ENCODE measurements around the gene SLC4A2.

GRCh38 chr7:151010037-151010306 is 49.4 kb upstream of the SLC4A2 start:
- no peak for TF ChIP-seq POU6F1 (CRISPR knock-in tag; IDR thresholded peaks at IDR 0.05; ENCODE audit: borderline replicate concordance, low read depth)
- TF ChIP-seq CREB5 (CRISPR knock-in tag; IDR thresholded peaks at IDR 0.05; ENCODE audit: low read depth) = no peak
- TF ChIP-seq ZFP30 (CRISPR knock-in tag; IDR thresholded peaks at IDR 0.05) = no peak
- TF ChIP-seq SNAI2 (CRISPR knock-in tag; IDR thresholded peaks at IDR 0.05) = no peak
- TF ChIP-seq PPARA (CRISPR knock-in tag; IDR thresholded peaks at IDR 0.05; ENCODE audit: borderline replicate concordance) = no peak
- no peak for TF ChIP-seq RARB (CRISPR knock-in tag; IDR thresholded peaks at IDR 0.05)
- no peak for TF ChIP-seq GLIS3 (CRISPR knock-in tag; IDR thresholded peaks at IDR 0.05)
- no peak for TF ChIP-seq ZNF70 (CRISPR knock-in tag; IDR thresholded peaks at IDR 0.05)
- TF ChIP-seq PATZ1 (CRISPR knock-in tag; IDR thresholded peaks at IDR 0.05; ENCODE audit: borderline replicate concordance) = no peak
- TF ChIP-seq ISL1 (CRISPR knock-in tag; IDR thresholded peaks at IDR 0.05) = no peak
- TF ChIP-seq ESRRG (CRISPR knock-in tag; IDR thresholded peaks at IDR 0.05) = no peak
